HG02943 (cell line): Measurements from ENCODE around the gene LARGE1.

Experiments
- ATAC-seq: cut with Tn5 transposase; IDR thresholded peaks from one replicate; pipeline ENCODE4 v1.9.1; 2021; ENCODE audit warnings: mild to moderate bottlenecking, low read depth, moderate library complexity; ENCODE audit not compliant: unreplicated experiment

Gene LARGE1

DNA sequence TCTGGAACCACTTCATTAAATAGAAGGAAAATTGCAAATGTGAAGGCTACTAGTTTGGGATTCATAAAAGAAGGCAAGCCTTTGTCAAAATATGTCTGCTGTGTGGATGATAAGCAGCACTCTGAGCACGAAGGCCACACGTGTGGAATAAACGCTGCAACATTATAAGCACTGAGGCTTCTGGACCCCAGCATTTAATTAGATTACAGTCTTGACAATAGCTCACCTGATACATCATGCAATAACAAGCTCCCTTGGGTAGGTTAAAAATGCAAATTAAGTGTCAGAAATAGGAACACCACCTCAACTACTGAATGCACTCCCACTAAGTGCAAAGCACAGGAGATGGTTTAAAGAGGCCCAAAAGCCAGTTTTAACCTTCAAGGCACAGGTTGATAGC, 179.3 kb downstream of the LARGE1 start:
- no peak for ATAC-seq

GRCh38 chr22:33739516-33739915, 180.8 kb downstream of the LARGE1 start:
- no peak for ATAC-seq

DNA sequence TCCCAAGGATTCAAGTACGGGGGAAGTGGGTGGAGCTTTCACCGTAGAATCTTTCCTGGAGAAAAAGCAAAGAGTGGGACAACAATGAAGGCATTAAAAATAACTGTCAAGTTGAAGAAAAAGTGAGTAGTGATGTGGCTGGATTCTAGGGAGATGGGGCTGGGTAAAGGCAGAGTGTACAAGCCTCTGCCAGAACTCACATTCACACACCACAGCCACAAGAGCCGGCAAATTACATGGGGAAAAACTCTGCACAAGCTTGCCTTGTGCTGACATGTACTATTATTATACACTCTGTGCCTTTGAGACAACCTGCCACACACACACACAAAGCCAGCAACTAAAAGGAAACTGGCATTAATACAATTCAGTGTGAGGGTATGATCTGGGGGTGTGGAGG, 182.6 kb downstream of the LARGE1 start:
- ATAC-seq: no peak

GRCh38 chr22:33735978-33736377, 184.3 kb downstream of the LARGE1 start:
- ATAC-seq: no peak

- no peak for ATAC-seq
These were observed 191.4 kb downstream of the LARGE1 start for GRCh38 chr22:33728847-33729246.

- no peak for ATAC-seq
These were observed 194.0 kb downstream of the LARGE1 start for GRCh38 chr22:33726294-33726734.

- no peak for ATAC-seq
These were observed 196.4 kb downstream of the LARGE1 start for GRCh38 chr22:33723915-33724314.

DNA sequence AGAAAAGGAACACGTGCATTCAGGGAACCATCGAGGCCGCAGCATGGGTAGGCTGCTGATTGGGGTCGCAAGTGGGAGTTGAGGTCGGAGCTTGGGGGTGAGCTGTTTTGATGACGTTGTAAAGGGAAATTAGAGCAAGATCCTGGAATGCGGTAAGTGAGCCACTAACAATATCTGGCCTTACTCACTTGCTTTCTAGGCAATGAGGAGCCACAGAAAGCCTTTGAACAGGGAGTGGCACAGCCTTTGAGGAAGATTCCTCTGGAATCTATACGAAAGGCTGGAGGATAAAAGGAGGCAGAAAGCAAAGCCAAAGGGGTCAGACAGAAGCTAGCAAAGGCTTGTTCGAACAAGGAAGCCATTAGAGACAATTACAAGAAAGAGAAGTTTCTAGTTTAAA, 197.5 kb downstream of the LARGE1 start:
- no peak for ATAC-seq

GRCh38 chr22:33720166-33720878, 200.0 kb downstream of the LARGE1 start:
- ATAC-seq: no peak

GRCh38 chr22:33717694-33718396, 202.4 kb downstream of the LARGE1 start:
- no peak for ATAC-seq

DNA sequence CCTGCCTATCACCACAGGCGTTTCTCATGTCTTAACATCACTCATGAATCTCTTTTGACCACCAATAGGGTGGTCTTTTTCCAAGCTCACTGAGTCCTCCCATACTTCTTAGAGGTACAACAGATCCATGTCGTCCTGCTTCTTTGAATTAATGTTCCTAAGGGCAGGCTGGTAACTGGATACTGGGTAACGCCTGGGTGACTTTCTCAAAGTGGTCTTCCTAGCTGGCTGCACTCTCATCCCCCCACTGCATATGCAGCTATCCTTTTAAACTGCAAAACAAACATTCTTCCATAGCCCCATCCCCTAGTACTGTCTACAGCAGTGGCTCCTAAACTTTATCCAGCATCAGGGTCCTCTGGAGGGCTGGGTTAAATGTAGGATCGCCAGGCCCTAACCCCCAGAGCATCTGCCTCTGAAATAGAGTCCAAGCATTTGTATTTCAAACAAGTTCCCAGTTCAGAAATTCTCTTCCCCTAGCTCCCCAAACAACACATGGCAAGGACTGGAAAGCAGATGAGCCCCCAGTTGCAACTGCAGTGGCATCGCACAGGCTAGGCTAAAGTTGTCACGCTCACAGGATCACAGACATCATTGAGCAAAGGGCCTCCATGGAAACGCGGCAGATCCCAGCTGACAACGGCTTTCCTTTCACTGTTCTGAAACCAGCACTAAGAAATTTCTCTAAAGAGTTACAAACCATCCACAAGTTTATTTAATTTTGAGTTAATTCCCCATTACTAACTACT, 204.9 kb downstream of the LARGE1 start:
- no peak for ATAC-seq

DNA sequence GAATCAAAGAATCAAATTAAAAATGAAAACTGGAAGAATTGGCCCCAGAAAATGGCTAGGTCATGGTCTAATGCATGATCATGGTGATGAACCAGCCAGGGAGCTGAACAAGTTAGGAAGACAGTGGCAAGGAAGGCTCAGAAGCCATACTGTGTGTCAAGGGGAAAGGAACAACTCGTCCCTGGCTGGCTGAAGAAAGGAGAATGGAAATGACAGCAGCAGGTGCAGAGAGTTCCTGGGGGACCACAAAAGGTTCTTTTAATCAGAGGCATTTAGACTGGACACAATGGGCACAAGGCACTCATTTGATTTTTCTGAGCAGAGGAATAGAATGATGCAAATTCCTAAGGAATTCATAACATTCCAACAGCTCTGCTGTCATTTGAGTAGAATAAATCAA, 209.9 kb downstream of the LARGE1 start:
- ATAC-seq: no peak

GRCh38 chr22:33707581-33707980, 212.7 kb downstream of the LARGE1 start:
- no peak for ATAC-seq

DNA sequence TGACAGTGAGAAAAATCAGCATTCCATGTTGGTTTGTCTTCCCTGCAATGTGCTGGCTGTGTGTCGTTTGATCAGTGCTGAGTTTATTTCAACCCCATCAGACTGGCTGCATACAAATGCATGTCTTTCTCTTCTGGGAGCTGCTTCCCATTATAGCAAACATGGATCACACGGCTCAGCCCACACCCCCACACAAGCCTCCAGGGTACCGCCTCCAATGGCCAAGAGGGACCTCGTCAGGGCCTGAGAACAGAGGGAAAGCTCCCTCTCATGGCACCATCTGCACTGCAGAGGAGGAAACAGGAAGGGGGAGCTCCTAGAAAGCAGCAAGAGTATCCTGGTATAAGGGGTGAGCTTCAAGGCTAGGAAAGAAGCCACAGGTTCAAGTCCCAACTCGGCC, 214.2 kb downstream of the LARGE1 start:
- no peak for ATAC-seq

GRCh38 chr22:33699176-33699575, 221.1 kb downstream of the LARGE1 start:
- no peak for ATAC-seq

DNA sequence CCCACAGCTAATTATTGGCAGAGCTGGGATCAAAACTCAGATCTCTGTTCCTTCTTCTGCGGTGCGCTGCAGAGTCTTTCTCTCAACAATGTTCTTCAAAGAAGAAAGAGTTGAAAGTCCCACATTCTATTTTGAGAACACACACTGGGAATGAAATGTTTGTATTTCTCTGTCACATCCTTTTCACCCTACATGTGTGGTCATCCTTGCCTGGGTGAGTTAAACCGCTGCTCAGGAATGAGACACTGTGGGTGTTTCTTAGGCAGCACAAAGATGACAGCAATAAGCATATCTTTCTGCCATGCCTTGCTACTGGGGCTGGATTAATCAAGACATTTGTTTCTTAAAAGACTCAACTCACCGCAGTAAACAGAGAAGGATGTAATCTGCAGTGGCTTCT, 222.6 kb downstream of the LARGE1 start:
- no peak for ATAC-seq

DNA sequence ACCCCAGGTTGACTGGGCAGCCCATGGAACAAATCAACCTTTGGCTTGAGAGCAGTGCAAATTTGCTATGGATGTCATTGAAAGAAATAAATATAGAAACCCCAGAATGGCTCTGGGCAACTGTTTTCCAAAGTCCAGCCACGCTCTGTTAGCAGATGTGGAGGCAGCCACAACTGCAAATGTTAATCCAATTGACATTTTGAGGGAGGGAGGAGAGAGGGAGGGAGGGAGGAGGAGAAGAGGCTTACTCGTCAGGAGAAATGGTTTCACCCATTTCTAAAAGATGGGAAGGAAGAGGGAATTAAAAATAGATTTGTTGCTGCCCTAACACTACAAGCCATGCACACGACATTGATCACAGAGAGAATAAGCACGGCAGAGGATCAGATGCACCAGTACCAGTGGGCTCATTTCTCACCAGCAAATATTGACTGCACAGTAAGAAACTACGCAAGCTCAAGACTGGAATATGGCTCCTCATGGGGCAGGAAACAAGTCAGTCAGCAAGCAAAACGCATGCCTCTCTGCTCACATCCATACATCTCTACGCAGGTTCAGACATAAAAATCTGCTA, 229.1 kb downstream of the LARGE1 start:
- ATAC-seq: no peak

DNA sequence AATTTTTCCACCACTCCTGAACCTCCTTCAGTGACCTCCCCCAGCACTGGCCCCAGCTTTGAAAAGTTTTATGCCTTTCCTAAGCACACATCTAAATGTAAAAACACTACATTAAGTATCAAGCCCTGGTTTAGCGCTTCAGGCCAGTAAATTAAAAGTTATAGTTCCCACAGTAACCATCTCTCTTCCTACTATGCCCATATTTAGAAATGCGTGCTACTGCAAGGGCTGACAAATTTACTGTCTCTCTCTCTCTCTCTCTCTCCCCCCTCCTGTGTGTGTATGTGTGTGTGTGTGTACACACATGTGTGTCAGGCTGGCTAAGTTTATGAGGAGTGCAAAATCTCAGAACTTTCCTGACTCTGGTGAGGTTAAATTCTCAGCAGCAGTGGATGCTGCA, 231.4 kb downstream of the LARGE1 start:
- ATAC-seq: no peak

GRCh38 chr22:33687464-33687863, 232.8 kb downstream of the LARGE1 start:
- no peak for ATAC-seq

- no peak for ATAC-seq
These were observed 236.2 kb downstream of the LARGE1 start for GRCh38 chr22:33684087-33684486.

GRCh38 chr22:33682927-33683326, 237.3 kb downstream of the LARGE1 start:
- no peak for ATAC-seq
